Measurements from ENCODE around the gene HHATL. TPM values are rescaled to one million over a fixed set of nuclear protein-coding genes. Genes with fewer than 3 reads are reported as not detected.

Gene HHATL
- total and polyA plus RNA-seq, 5 experiments from 2014 or later, result not detected

DNA sequence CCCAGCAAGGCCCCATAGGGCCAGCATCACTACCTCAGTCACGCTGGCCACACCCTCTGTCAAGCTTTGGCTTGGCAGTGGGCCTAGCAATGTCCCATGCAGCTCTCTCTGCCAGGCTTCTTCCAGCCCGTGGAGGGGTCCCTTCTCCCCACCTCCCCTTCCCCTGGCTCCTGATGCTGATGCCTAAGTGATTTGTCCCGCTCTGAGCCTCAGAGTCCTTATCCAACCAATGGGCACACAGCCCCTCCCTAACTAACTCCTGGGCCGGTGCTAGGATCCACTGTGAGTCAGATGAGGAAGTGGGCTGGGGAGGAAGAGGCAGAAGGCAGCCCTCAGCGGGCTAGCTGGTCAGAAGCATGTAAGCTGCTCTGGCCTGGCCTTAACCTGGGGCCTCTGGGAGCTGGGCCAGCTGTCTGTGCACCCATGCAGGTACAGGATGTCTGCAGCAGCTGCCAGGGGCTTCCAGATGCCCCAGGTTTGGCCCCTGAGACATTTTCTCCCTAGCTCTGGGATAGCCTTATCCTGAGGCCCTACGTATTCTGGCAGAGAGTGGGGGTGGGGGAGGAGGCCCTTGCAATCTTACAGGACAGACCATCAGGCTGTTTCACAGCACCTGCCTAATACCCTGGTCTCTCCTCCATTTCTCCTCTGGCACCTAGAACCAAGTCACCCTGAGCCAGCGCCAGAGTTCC is 49.8 kb downstream of the HHATL start:
- no peak for ATAC-seq
- Mint-ChIP-seq H3K4me3 (peak overlapping the region; percentile 52 to 90 (median 78)), H3K27ac (peak overlapping the region in 3 of 10 donors; percentile 36 to 81 (median 37)), H3K4me1 (peaks cover 7 to 27% (median 12%) of the 10 kb centered on the region in 4 donors), H3K36me3 (peaks cover 0 to 13% (median 0%) of the 10 kb centered on the region in 3 donors), H3K9me3 (no peaks in the 10 kb centered on the region), H3K27me3 (no peaks in the 10 kb centered on the region)
- POLR2A ChIA-PET, result interaction anchor here (1.5 kb wide), 1 partner anchor 12 kb away, joined by 3 read pairs; no protein-coding TSS in a partner anchor
- no peak for DNase-seq

- Mint-ChIP-seq H3K4me1 (peaks cover 7 to 28% (median 12%) of the 10 kb centered on the region in 4 donors), H3K27ac (peak overlapping the region in 2 of 10 donors; percentile 12 to 27), H3K36me3 (peaks cover 0 to 18% (median 0%) of the 10 kb centered on the region in 3 donors), H3K4me3 (peak overlapping the region in 3 of 10 donors; percentile 20 to 81 (median 20)), H3K27me3 (no peaks in the 10 kb centered on the region), H3K9me3 (no peaks in the 10 kb centered on the region)
- POLR2A ChIA-PET, result interaction anchor here (1.5 kb wide), 1 partner anchor 11 kb away, joined by 3 read pairs; no protein-coding TSS in a partner anchor
- ATAC-seq (no peak), DNase-seq (no peak)
Measured at GRCh38 chr3:42652251-42652610, 50.4 kb downstream of the HHATL start.

DNA sequence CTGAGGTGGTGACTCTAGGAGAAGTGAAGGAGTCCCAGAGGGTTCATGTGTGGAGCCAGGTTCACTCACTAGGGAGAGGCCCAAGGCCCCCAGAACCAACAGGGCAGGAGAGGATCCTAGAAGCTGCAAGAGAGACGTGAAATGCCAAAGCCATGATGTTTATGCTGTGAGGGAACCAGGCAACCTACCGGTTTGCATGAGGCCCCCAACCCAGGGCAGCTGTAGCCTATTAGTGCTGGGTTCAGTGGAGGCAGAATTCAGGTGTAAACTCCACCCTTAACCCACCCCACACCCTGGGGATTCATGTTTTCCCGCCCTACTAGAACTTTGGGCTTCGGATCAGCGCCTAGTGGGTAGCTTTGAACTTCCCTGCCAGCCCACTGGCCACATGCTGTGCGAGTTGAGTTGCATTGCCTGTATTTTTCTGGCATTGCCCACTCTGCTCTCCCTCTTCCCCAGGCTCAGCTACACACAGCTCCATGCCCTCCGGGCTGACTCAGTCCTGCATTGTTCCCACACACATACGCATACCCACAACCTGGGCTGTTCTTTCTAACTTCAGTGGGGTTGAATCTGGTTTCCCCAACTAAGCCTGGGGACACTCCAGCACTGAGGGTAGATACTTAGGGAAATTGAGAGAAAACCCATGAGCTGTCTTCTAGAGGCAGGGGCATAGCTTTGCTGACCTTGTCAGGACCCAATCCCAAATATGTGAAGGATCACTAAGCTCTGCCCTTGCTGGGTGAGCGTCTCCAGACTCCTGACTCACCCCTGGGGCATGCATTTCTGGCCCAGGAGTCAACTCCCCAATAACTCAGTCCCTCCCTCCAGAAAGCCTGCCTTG is 51.1 kb downstream of the HHATL start:
- H3K9me3 Mint-ChIP-seq, result no peaks in the 10 kb centered on the region
- no peak for ATAC-seq
- DNase-seq, result no peak
- POLR2A ChIA-PET, result interaction anchor here (1.5 kb wide), 1 partner anchor 10 kb away, joined by 3 read pairs; no protein-coding TSS in a partner anchor
- H3K27me3 Mint-ChIP-seq, result no peaks in the 10 kb centered on the region
- peak overlapping the region in 2 of 10 donors; percentile 22 to 48 for H3K4me3 Mint-ChIP-seq
- H3K4me1 Mint-ChIP-seq, result peaks cover 11 to 34% (median 14%) of the 10 kb centered on the region in 4 donors
- H3K27ac Mint-ChIP-seq, result peak overlapping the region in 4 of 10 donors; percentile 12 to 65 (median 30)
- H3K36me3 Mint-ChIP-seq, result peaks cover 0 to 26% (median 0%) of the 10 kb centered on the region in 3 donors

GRCh38 chr3:42649783-42650182 is 52.8 kb downstream of the HHATL start:
- Mint-ChIP-seq H3K27ac (peak overlapping the region in 5 of 10 donors; percentile 14 to 75 (median 57)), H3K9me3 (no peaks in the 10 kb centered on the region), H3K36me3 (peaks cover 0 to 42% (median 2%) of the 10 kb centered on the region in 3 donors), H3K4me1 (peaks cover 11 to 27% (median 12%) of the 10 kb centered on the region in 4 donors), H3K27me3 (no peaks in the 10 kb centered on the region), H3K4me3 (no peak overlapping the region)
- POLR2A ChIA-PET, result no interaction called here
- DNase-seq, result no peak
- ATAC-seq, result no peak

DNA sequence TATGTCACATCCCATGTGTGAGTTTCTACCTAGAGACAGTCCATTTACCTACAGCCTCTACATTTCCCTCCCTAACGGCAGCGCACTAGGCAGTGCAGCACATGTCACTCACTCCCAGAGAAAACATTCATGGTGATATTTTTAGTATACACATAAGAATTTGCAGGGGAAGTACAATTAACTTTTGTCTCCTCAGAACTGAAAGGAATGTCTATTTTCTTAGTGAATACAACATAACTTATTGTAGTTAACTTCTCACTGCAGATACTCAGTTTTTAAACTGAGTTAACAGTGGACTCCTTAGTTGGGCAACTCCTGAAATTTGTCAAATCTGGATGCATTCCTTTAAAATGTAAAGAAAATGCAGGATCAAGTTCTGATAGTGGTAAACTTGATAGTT is 53.6 kb downstream of the HHATL start:
- ATAC-seq (no peak), DNase-seq (no peak)
- Mint-ChIP-seq H3K4me1 (peaks cover 11 to 27% (median 14%) of the 10 kb centered on the region in 4 donors), H3K36me3 (peaks cover 0 to 47% (median 3%) of the 10 kb centered on the region in 3 donors), H3K27me3 (no peaks in the 10 kb centered on the region), H3K4me3 (no peak overlapping the region), H3K27ac (peak overlapping the region in 9 of 10 donors; percentile 27 to 70 (median 61)), H3K9me3 (no peaks in the 10 kb centered on the region)
- POLR2A ChIA-PET, result no interaction called here

GRCh38 chr3:42647821-42648459 is 54.7 kb downstream of the HHATL start:
- Mint-ChIP-seq H3K9me3 (no peaks in the 10 kb centered on the region), H3K36me3 (peaks cover 0 to 57% (median 12%) of the 10 kb centered on the region in 3 donors), H3K4me3 (no peak overlapping the region), H3K27me3 (no peaks in the 10 kb centered on the region), H3K27ac (peak overlapping the region in 6 of 10 donors; percentile 13 to 79 (median 66)), H3K4me1 (peaks cover 4 to 20% (median 11%) of the 10 kb centered on the region in 4 donors)
- no peak for ATAC-seq
- DNase-seq, result no peak
- POLR2A ChIA-PET, result no interaction called here

Other genes with a start within 250 kb of the HHATL start
- gene VIPR1, start 200.2 kb downstream of the HHATL start, total RNA-seq, result 100 to 1,000 TPM; 122 TPM
- gene VIPR1, start 200.2 kb downstream of the HHATL start, polyA plus RNA-seq, result 10 to 100 TPM; 16.2 to 40.3 (median 28.8) TPM
- gene SEC22C, start 120.8 kb downstream of the HHATL start, total RNA-seq, result 10 to 100 TPM; 40.6 to 47.6 TPM
- gene SEC22C, start 120.8 kb downstream of the HHATL start, polyA plus RNA-seq, result 10 to 100 TPM; 33.9 to 39.3 (median 38.2) TPM
- gene SS18L2, start 111.9 kb downstream of the HHATL start, total RNA-seq, result 10 to 100 TPM; 39.8 to 43.9 TPM
- 100 to 1,000 TPM; 129 to 136 (median 136) TPM for gene SS18L2, start 111.9 kb downstream of the HHATL start, polyA plus RNA-seq
- 100 to 1,000 TPM; 244 to 254 TPM for gene NKTR, start 102.1 kb downstream of the HHATL start, total RNA-seq
- gene NKTR, start 102.1 kb downstream of the HHATL start, polyA plus RNA-seq, result 10 to 100 TPM in 2 of 3 donors, 1 to 10 TPM in 1; 9.5 to 14.3 (median 10.8) TPM
- under 1 TPM; 0.23 to 0.41 TPM for gene ZBTB47, start 49.1 kb downstream of the HHATL start, total RNA-seq
- gene ZBTB47, start 49.1 kb downstream of the HHATL start, polyA plus RNA-seq, result not detected
- not detected for gene KLHL40, start 17.3 kb downstream of the HHATL start, total RNA-seq
- not detected for gene KLHL40, start 17.3 kb downstream of the HHATL start, polyA plus RNA-seq
- gene CCDC13, start 70.5 kb upstream of the HHATL start, total RNA-seq, result under 1 TPM; 0.73 to 0.88 TPM
- not detected for gene CCDC13, start 70.5 kb upstream of the HHATL start, polyA plus RNA-seq
- 10 to 100 TPM; 23.0 to 26.5 TPM for gene HIGD1A, start 101.7 kb upstream of the HHATL start, total RNA-seq
- gene HIGD1A, start 101.7 kb upstream of the HHATL start, polyA plus RNA-seq, result 10 to 100 TPM; 70.8 to 88.3 (median 80.7) TPM
- under 1 TPM; 0.39 to 0.85 TPM for gene ACKR2, start 106.6 kb upstream of the HHATL start, total RNA-seq
- gene ACKR2, start 106.6 kb upstream of the HHATL start, polyA plus RNA-seq, result under 1 TPM in 2 of 3 donors, not detected in 1; 0.22 to 0.51 TPM
- gene CYP8B1, start 173.1 kb upstream of the HHATL start, total RNA-seq, result not detected
- not detected for gene CYP8B1, start 173.1 kb upstream of the HHATL start, polyA plus RNA-seq
- 10 to 100 TPM; 17.6 to 19.5 TPM for gene ZNF662, start 203.3 kb upstream of the HHATL start, total RNA-seq
- 1 to 10 TPM in 1 of 3 donors, under 1 TPM in 2; 0.22 to 1.1 (median 0.36) TPM for gene ZNF662, start 203.3 kb upstream of the HHATL start, polyA plus RNA-seq